GM19395 (cell line): ENCODE results near the gene SEMA4D.

ENCODE experiments used
- ATAC-seq: cut with Tn5 transposase; IDR thresholded peaks from one replicate; pipeline ENCODE4 v1.9.1; 2021; ENCODE audit warnings: mild to moderate bottlenecking, moderate library complexity; ENCODE audit not compliant: unreplicated experiment

Gene SEMA4D

DNA sequence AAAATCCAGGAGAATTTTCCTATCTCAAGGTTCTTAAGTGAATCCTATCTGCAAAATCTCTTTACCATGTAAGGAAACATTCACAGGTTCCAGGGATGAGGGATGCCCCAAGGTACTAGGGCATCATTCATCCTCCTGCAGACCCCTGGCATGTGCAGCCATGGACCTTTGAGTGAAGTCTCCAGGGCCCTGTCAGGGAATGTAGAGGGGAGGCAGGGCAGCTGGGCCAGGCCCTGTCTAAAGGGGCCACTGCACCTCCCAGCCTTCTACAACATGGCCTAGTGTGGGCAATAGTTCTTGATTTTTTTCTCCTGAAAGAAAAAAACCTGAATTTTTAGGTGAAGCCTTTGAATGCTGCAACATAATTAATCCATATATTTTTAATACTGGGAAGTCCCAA, 63.3 kb downstream of the SEMA4D start:
- ATAC-seq: no peak

DNA sequence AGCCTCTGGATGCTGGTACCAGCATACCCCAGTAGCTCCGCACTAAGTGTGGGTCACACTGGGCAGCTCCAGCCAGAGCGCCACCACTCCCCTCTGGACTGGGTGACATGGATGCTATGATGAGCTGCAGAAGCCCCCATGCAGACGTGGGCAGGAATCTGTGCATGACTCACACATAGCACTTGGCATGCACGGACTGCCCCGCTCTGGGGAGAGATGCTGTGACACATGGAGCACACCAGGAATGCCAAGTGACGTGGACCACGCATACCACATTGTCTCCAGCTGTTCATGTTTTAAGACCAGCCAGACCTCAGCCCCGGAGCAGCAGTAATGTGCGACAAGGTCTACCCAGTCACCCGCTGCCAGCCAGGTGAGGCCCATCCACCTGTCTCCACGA, 64.1 kb downstream of the SEMA4D start:
- ATAC-seq: no peak

DNA sequence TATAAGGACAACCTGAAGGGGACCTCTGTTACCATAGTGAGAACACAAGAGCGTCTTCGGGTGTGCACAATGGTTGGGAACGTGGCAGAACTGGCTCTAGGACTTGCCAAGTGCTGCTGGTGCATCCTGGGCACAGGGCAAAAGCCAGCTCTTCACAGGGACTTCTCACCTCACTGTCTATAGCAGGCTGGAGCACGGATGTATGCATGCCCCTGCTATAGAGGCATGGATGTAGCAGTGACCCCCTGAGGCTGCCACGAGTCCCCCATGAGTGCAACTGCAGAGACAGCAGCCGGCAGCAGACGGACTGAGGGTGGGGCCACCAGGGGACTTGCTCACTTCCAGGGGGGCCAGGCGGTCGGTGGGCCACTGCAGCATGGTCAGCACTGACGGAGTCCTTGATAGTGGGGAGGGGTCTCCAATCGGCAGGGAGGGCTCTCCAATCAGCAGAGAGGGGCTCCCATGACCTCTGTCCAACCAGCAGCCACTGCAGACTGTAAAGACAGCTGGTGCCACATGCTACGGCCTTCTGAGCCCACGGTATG, 64.9 kb downstream of the SEMA4D start:
- ATAC-seq: no peak

DNA sequence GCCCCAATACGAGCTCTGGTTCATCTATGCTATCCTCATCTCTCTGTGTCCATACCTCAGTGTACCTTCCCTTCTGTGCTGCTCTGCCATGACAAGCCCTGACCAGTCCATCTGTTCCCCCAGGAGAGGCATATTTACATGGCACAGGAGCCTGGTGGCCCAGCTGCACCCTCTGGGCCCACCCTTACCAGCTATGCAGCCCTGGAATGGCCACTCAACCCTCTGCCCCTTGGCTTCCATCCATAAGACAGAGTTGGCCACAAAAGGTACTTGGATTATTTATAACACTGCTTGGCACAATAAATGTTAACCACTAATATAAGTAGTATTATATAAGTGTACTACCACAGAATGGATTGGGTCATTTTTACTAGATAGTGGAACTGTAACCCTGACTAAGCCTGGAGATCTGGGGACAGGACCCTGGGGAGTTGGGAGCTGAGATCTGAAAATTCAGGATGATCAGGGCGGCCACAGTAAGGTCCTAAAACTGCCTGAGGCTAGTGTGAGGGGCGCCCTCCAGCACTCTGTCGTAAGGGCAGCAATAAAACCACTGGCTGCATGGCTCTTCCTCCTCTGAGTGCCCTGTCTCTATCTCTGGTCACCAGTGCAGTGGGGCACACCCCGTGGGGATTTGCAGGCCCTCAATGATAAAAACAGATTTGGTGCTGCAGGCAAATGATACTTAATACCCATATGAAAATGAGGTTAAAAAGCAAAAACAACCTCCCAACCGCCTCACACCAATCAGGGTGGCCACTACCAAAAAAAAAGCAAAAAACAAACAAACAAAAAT, 65.8 kb downstream of the SEMA4D start:
- no peak for ATAC-seq

DNA sequence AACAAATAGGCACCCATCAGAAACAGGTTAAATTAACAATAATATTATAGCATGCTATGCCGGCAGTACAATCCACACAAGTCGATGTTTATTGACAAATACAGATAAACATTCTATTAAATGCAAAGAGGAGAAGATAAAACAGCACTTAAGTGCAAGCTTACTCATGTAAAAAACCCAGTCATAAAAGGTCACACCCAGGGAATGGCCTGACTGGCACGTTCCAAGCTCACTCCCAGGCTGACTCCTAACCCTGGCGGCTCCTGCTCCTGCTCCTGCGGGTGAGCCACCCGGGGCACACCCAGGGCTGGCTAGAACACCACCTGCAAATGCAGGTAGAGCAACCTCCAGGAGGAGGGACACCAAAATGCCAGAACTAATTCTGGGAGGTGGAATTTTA, 66.9 kb downstream of the SEMA4D start:
- no peak for ATAC-seq

DNA sequence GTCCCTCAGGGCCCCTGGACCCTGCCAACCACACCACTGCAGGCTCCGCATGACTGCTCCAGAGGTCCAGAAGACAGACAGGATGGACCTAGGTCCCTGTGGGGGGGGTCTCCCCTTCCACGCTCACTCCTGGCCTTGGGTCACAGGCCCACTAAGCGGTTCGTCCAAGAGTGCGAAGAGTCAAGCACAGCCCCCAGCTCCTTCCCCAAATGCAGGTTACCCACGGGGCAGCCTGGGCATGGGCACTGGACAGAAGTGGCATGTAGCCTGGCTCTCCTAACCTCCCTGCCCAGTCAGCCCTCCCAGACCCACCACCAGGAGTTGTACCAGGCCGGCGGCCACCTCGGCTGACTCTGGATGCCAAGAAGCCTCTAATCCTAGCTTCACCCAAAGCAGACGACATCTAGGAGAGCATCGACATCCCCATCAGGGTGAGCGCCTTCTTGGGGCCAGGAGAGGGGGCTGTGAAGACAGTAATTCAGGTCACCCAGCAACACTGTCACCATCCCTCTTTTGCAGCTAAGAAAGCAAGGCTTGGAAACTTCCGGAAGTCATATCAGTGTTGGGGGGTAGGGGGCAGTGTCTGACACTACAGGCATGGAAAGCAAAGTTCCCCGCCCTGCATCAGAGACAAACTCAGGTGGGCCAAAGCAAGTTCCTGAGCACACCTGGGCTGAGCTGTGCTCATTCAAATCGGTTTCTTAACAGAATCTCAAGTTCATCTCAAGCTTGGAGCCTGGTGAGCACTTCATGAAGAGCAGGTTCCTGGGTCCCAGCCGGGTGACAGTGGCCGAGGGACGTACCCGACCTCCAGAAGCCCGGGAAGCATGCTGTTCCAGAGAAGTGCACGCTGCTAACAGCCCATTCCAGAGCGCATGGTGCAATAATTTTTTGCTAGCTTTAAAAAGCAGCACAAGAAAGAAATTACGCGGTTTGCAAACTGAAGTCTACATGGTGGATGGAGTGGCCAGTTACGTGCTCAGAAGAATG, 68.7 kb downstream of the SEMA4D start:
- no peak for ATAC-seq

DNA sequence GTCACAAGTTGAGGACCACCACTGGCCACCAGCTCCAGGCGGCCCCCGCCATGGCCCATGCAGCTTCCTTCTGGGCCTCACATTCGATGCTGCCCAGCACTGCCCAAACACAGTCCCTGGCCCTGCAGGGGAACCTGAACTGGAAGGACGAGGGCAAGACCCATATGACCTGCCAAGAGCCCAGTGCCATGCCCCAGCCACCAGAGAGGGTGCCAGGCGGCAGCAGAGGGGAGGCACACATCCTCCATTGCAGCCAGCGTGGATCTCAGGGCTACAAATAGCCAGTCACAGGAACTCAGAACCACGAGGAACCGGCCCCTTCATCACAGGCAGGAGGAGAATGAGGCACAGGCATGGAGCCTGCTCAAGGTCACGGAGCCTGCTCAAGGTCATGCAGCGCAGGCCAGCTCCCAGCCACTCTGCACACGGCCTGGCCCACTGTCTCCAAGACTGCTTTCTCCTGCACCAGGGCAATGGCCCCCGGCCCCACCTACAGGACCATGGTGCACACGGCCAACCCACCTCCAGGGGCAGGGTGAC, 69.6 kb downstream of the SEMA4D start:
- no peak for ATAC-seq

DNA sequence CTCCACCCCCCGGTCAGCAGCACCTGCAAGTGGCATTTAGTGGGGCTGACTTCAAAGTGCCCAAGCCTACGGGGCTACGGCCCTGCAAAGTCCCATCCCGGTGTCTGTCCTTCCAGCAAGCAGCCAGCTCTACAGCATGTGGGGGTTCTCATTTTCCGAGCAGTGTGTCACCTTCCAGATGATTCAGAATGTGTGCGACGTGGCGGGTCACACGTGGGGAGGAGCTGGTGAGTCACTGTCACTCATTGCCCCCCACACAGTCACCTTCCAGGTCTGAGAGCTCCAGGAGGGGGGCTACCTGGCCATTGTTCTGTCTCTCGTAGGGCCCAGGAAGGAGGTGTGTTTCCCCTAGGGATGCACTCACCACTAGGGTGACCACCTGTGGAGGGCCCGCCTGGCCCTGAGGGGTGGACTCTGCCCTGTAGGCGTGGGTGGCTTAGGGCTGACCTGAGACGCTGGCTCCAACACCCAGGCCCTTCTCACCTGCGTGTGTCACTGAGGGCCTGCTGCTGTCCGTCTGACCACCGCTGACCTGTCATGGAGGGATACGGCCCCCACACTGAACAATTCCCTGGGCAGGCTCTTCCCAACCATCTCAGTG, 70.2 kb downstream of the SEMA4D start:
- no peak for ATAC-seq

DNA sequence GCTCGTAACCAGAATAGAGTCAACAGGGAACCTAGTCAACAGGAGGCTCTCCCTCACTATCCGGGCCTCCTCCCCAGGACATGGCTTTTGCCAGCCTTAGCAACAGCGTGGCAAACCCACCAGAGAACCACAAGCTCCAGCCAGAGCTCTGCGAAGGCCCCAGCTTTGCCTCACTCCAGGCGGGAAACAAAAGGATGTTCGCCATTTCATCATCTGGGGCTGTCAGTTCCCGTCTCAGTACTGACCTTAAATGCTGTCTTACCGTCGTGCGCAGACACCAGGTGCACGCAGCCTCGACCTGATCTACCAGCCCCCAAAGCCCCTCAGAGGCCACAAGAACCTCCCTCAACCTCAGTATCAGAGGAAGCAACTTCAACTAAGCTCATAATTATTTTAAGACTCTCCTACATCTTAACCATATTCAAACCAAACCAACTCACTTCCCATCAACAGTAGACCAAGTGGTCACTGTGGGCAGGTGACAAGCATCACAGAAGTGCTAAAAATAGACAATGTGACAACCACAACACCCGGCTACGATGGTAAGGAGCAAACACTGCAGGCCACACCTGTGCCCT, 71.4 kb downstream of the SEMA4D start:
- peak; percentile 80 for ATAC-seq

DNA sequence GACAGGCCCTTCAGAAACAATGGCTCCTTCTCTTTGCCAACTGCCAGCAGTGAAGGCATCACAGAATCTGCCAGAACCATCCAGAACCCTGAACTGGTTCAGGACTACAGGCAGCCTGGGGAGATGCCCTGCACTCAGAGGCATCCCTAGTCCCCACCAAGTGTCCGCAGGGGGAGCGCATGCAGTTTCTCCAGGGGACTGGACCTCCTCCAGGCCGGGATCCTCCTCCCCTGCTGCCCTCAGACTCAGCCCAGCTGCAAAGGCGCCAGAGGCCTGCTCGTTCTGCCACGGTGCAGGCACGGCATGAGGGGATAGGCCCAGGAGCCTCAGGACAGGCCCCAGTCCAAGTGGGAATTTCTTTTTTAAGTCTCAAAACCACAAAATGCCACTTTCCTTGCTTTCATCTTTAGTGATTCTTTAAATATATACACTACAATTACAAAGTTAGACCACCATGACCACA, 72.0 kb downstream of the SEMA4D start:
- peak; percentile 6 for ATAC-seq

DNA sequence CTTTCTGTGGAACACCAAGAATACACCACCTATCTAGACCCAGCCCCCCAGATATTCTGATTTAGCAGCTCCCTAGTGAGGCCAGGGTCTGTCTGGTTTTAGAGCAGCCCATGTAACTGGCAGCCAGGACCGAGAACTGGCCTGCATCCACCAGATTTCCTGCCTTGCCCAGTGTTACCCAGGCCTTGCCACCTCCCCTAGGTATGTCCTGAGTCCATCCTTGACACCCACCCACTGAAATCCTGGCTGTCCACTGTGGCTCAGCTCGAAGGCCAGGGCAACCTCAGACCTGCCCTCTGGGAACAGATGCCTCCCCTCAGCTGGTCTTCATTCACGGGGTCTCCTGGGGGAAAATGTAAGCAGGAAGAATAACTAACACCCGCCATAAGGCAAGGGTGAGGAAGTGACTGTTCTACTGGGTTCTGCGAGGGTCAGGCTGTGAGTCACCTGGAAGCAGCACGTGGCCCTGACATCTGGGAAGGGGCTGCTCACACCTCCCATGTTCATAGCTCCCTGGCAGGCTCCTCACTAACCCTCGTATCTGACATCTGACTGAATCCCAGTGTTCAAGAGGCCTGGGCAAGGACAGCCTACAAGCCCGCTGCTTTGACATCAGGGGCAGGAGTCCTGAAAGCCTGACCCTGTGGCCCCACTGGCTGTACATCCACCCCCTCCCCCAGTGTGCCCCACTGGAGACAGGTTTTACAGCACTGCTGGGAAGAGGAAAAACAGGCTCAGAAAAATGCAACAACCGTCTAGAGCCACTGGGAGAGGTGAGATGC, 72.7 kb downstream of the SEMA4D start:
- no peak for ATAC-seq

DNA sequence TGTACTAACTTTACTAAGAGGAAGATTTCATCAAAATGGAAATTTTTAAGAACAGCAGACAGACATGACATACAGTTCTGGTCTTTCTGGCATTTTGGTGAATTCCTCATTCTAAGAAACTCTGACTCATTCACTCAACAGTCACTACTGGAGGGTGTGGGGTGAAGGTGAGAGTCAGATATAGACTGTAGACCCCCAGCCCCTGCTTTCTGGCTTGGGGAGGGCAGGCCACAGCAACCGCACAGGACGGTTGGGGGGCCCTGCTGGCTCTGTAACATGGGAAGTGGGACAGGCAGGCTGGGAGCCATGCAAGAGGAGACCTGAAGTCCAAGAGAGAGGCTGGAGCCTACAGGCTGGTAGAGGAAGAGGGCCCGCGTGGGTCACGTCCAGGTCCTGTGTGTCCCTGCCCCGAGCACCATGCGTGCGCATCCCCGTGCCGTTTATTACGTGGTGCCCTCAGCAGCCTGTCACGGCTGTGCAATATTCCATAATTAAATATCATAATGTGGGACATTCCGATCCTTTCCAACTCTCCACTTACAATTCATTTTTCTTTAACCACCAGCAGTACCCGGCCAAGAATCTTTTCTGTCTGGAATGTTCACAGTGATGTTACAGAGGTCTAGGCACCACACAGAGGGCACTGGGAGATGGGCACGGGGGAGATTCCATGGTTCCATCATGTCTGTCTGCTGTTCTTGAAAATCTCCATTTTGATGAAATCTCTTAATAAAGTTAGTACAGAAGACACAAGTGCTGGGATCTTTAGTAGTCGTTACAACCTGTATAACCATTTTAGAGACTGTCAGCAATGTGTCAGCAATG, 75.5 kb downstream of the SEMA4D start:
- ATAC-seq: no peak

DNA sequence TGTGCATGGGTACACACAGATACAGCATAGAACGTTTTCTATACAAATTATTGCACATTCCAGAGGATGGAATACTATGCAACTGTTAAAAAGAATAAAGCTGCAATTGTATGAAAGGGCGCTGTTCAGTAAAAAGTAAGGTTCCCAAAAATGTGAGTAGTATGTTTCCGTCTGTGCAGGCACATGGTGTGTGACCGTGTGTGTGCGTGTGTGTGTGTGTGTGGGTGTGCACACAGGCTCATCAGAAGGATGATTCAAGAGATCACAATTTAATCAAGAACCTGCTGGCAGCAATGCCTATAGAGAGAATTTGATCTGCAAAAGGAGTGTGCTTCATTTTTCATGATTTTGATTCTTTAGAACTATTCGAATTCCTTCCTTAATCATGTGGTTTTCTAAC, 76.3 kb downstream of the SEMA4D start:
- no peak for ATAC-seq

DNA sequence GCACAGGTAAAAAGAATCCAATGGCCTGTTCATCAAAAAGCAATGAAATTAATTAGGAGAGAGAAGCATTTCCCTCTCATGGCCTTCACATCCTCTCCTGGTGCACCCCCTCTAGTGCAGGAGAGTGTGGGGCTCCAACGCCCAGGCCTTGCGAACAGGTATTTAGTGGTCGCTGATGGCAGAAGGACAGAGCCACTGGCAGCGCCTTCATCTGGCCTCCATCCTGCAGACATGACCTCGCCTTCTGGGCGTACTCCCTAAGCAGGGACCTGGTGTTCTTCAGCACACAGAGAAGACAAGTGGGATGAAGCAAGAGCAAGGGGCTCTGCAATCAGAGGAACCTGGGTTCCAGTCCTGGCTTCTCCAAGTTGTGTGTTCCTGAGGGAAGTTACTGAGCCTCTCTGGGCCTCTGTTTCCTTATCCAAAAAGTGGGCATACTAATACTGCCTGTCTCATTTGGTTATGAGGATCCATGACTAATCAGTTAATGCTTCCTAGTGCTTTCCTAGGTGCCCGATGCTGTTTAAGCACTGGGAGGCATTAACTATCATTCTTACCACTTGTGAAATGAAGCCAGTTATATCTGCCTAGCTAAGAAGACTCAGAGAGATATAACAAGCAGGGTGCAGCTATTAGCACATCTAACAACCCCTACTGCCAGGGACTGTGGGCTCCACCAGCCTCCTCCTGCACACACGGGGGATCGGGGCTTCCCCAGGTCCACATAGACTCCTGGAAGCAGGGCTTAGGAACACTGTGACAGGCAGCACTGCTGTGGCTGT, 77.3 kb downstream of the SEMA4D start:
- no peak for ATAC-seq

DNA sequence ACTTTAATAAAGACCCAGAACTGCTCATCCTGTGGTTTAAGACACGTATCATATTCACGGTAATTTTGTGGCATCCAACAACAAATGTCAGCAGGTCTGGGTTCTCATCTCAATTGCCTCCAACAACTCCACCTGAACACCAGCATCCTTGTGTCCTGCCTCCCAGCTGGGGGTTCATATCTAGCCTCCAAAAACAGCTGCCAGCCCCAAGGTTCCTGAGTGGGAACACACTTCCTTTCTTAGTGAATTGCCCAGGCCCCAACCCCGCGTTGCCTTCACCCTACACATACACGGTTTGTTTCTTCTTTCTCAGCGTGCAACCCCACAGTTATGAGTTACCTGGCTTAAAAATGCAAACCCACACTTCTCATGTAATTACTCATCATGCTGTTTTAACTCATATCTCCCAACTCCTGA, 77.9 kb downstream of the SEMA4D start:
- ATAC-seq: peak; percentile 29

DNA sequence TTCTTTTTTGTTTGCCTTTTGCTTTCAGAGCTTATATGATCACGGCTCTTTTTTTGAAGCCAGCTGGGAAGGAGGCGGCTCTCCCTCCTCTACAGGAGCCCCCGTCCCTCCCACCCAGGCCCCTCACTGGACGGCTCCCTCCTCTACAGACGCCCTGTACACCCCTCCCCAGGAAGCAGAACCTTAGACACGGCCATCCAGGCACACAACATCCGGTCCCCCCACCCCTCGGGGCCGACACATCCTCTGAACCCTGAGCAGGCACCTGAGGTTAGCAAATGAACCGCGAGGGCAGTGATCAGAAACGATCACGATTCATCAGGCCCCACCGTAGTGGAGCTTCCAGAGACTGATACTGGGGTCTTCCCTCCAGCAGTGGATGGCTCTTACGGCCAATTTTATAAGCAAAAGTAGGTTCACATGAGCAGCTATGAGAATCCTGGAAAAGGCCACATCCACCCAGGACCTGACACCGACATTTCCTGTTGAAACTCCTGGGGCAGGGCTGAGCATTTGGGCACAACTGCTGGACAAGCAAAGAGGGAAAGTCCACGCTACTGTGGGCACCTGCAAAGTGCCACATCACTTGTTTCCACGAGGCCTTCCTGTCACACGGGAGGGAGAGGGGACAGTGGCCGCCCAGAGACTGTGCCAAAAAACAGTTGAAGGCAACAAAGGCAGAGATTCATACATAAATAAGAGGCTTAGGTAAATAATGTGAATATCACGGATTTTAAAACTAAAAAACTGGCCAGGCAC, 78.9 kb downstream of the SEMA4D start:
- ATAC-seq: peak; percentile 70

DNA sequence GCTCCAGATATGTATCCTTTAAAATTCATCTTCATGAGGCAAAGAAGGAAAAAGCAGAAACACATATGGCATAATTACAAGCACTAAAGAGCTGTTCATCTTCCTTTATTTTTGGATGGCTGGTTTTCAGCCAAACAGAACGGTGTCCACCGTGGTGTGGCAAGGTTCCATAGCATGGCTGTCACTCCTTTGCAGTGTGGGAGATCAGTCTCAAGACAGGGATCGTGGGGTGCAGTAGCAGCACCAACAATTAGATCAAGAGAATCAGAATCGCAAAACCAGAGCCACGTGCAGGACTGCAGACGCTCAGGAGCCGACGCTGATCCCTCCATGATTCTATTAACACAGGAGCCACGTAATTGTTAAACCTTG, 79.5 kb downstream of the SEMA4D start:
- peak; percentile 8 for ATAC-seq
